Right atrium auricular region (tissue), 2 donors: ENCODE results near the gene IL17D. TPM values are rescaled to one million over a fixed set of nuclear protein-coding genes. Genes with fewer than 3 reads are reported as not detected.

Experiments used
- DNase-seq: peaks from one replicate; pipeline ENCODE4 v3.0.0-alpha.2; 2019; ENCODE audit warnings: low spot score
- H3K27ac ChIP-seq, 2 donors: fragments of 200-600 bp; sonication (generic); 1 replicate in 1 of 2; 2 replicates in 1 of 2; pipeline ENCODE4 v1.5.1; 2016 to 2019
- H3K27me3 ChIP-seq, 2 donors: fragments of 200-600 bp; sonication (generic); one replicate each; pipeline versions ENCODE4 v1.5.1 to v1.6.0; 2017 to 2019
- H3K36me3 ChIP-seq: fragments of 200-600 bp; sonication (generic); one replicate; pipeline ENCODE4 v1.5.1; 2016
- H3K4me1 ChIP-seq, 2 donors: fragments of 200-600 bp; sonication (generic); one replicate each; pipeline versions ENCODE4 v1.5.1 to v1.6.0; 2017 to 2019
- H3K4me3 ChIP-seq, 2 donors: fragments of 200-600 bp; sonication (generic); 1 replicate in 1 of 2; 2 replicates in 1 of 2; pipeline ENCODE4 v1.5.1; 2017 to 2019; ENCODE audit warnings: mild to moderate bottlenecking in 1 of 2, moderate library complexity in 1 of 2
- H3K9me3 ChIP-seq, 2 donors: fragments of 200-600 bp; sonication (generic); one replicate each; pipeline ENCODE4 v1.5.1; 2019
- total RNA-seq, 2 donors: library from RNA; depleted of rRNA; stranded (reverse); fragments of >200 nt; gene quantifications; one replicate each; pipeline ENCODE4 v1.1.0, GENCODE V29; 2016
- TF ChIP-seq, protein P1 (sequence below), 2 donors: fragments of 200-600 bp; sonication (generic); IDR thresholded peaks; one replicate each; pipeline ENCODE4 v1.5.1; 2019; ENCODE audit warnings: antibody characterized with exemption in 2 of 2

Gene IL17D
- total RNA-seq, 2 donors from 2014 or later: 1.9 to 2.5 TPM

GRCh38 chr13:20699715-20700114 lies 3.8 kb upstream of the IL17D start:
- TF ChIP-seq, protein P1, sequence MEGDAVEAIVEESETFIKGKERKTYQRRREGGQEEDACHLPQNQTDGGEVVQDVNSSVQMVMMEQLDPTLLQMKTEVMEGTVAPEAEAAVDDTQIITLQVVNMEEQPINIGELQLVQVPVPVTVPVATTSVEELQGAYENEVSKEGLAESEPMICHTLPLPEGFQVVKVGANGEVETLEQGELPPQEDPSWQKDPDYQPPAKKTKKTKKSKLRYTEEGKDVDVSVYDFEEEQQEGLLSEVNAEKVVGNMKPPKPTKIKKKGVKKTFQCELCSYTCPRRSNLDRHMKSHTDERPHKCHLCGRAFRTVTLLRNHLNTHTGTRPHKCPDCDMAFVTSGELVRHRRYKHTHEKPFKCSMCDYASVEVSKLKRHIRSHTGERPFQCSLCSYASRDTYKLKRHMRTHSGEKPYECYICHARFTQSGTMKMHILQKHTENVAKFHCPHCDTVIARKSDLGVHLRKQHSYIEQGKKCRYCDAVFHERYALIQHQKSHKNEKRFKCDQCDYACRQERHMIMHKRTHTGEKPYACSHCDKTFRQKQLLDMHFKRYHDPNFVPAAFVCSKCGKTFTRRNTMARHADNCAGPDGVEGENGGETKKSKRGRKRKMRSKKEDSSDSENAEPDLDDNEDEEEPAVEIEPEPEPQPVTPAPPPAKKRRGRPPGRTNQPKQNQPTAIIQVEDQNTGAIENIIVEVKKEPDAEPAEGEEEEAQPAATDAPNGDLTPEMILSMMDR (IDR thresholded peaks at IDR 0.05): no peak

DNA sequence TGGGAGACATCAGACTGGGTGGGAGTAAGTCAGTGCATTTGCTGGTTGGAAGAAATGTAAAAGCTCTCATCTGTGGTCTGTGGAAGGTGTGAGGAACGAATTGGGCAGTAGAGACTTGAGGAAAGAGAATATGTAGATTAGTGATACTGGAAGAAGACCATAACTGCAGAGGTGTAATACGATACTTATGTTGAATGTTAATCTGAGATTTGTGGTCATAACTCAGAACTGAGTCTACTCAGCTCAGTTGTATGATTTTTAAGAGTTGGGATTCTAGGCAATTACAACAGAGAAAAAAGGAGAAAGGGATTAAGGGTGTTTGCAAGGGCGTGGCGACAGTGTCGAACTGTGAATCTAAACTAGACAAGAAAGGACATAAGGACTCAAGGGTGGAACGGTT lies 3.2 kb upstream of the IL17D start:
- no peak overlapping the region for H3K27ac ChIP-seq
- no peaks in the 10 kb centered on the region for H3K36me3 ChIP-seq
- peaks cover 0 to 16% of the 10 kb centered on the region in 2 donors for H3K4me1 ChIP-seq
- H3K9me3 ChIP-seq: no peaks in the 10 kb centered on the region
- TF ChIP-seq, protein P1 (IDR thresholded peaks at IDR 0.05): no peak
- no peak overlapping the region for H3K4me3 ChIP-seq
- no peaks in the 10 kb centered on the region for H3K27me3 ChIP-seq
- no peak for DNase-seq

More at GRCh38 chr13:20699715-20700114, 3.8 kb upstream of the IL17D start:
- H3K36me3 ChIP-seq: no peaks in the 10 kb centered on the region
- peaks cover 0 to 15% of the 10 kb centered on the region in 2 donors for H3K4me1 ChIP-seq
- H3K27ac ChIP-seq: no peak overlapping the region
- no peak for DNase-seq
- no peaks in the 10 kb centered on the region for H3K27me3 ChIP-seq
- H3K4me3 ChIP-seq: no peak overlapping the region
- no peaks in the 10 kb centered on the region for H3K9me3 ChIP-seq

DNA sequence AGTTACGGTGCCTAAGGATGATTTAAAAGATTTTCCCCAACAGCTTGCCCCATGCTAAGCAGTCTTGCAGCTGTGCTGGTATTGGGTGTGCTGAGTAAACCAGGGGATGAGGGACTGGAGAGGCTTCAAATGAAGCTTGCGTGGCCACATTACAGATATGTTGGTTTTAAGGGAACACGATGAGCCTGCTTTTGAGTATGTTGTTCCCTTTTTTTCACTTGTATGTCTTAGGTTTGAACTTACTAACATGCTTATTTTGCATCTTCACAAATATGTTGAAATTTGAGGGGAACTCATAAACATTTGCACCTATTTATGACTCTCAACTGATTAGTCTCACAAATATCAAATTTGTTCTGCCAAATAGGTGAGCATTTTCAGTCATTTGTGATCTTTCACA lies 2.0 kb upstream of the IL17D start:
- TF ChIP-seq, protein P1 (IDR thresholded peaks at IDR 0.05): no peak
- H3K9me3 ChIP-seq: no peaks in the 10 kb centered on the region
- no peaks in the 10 kb centered on the region for H3K36me3 ChIP-seq
- DNase-seq: no peak
- H3K4me1 ChIP-seq: peaks cover 0 to 16% of the 10 kb centered on the region in 2 donors
- H3K4me3 ChIP-seq: no peak overlapping the region
- no peak overlapping the region for H3K27ac ChIP-seq
- H3K27me3 ChIP-seq: no peaks in the 10 kb centered on the region

GRCh38 chr13:20702530-20702914 lies 977 bp upstream of the IL17D start:
- TF ChIP-seq, protein P1 (IDR thresholded peaks at IDR 0.05): no peak
- H3K27ac ChIP-seq: peak overlapping the region; percentile 56 to 66
- H3K4me3 ChIP-seq: peak overlapping the region; percentile 61 to 68
- peaks cover 0 to 16% of the 10 kb centered on the region in 2 donors for H3K4me1 ChIP-seq
- no peaks in the 10 kb centered on the region for H3K36me3 ChIP-seq
- H3K9me3 ChIP-seq: no peaks in the 10 kb centered on the region
- H3K27me3 ChIP-seq: no peaks in the 10 kb centered on the region
- DNase-seq: no peak

- Histone ChIP-seq H3K4me1 (peaks cover 0 to 16% of the 10 kb centered on the region in 2 donors), H3K27me3 (no peaks in the 10 kb centered on the region), H3K36me3 (no peaks in the 10 kb centered on the region), H3K9me3 (no peaks in the 10 kb centered on the region), H3K27ac (peak overlapping the region; percentile 39 to 49), H3K4me3 (peak overlapping the region; percentile 47 to 68)
- DNase-seq: no peak
- TF ChIP-seq, protein P1 (IDR thresholded peaks at IDR 0.05): peak; percentile 54 to 67
These were observed 420 bp downstream of the IL17D start for GRCh38 chr13:20703780-20704458.
